Left renal pelvis (tissue), 4 donors: ENCODE results near the gene DTWD1. TPM values are rescaled to one million over a fixed set of nuclear protein-coding genes. Genes with fewer than 3 reads are reported as not detected.
A peak's percentile ranks its signal among the peaks of the same experiment; 100 is the strongest.
"Not testable (repeated sequence)": the region's sequence is repeated elsewhere in the genome, so short reads cannot be mapped to it uniquely, and the experiment has no call there.

Experiments used
- DNase-seq, 4 donors: peaks; one replicate each; pipeline ENCODE4 v3.0.0-alpha.2; 2013; ENCODE audit warnings: low read depth in 4 of 4, low spot score in 3 of 4
- polyA plus RNA-seq, 4 donors: library from polyadenylated mRNA; unstranded; fragments of 120-200 nt; gene quantifications; one replicate each; pipeline ENCODE4 v1.2.1, GENCODE V29; 2013; ENCODE audit not compliant: insufficient read length in 4 of 4

DTWD1 gene
- polyA plus RNA-seq, 4 donors: 35.7 to 63.7 (median 42.1) TPM

DNA sequence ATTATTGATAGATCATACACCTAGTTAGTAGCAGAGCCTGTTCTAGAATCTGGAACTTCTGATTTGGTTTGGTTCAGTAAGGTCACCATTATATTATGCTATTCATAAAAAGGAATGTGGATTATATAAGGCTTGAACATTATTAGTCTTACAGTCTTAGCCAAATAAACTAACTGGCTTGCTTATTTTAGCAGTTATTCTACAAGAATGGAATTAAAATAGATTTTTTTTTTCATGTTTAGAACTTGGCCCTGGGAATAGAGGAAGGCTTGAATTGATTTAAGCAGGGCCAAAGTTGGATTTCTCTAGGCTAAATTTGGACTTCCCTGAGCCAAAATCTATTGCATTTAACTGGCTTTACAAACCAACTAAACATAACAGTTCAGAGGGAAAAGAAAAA lies 24.4 kb downstream of the DTWD1 start:
- no peak for DNase-seq

DNA sequence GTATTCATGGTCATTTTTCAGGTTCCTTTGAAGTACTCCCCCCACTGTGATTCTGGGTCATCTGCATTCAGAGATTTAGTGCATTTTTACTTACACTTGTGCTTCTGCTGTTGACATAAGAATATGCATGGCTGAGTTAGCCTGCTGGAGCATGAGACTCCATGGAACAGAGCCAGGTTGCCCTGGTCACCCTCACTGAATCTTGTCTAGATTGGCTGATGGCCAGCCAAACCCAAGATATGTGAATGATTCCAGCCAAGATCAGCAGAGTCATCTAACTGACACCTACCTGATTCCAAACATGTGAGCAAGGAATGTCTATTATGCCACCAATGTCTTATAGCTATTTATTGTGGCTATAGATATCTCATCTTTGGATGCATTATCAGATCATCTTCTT lies 25.1 kb downstream of the DTWD1 start:
- DNase-seq: peak in 2 of 4 donors; percentile 51 to 58

DNA sequence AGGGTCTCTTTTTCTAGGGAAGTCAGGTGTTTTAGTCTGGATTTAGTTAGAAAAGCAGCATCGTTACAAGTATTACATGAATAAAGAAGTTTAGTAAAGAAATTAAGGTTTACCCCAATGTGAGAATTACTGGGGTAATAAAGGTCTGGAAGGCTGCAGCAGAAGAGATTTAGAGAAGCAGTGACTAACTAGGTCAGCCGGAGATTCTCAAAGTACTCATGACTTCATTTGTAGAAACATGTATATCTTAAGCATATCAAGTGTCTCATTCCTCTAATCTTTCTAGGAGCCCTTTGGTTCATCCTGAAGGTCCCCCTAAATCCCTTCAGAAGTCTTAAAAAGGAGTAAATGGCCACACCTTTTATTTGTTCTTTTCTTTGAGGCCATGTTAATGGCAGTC lies 26.0 kb downstream of the DTWD1 start:
- no peak for DNase-seq

- DNase-seq: no peak
These were observed 29.1 kb downstream of the DTWD1 start for GRCh38 chr15:49649987-49650386.

DNA sequence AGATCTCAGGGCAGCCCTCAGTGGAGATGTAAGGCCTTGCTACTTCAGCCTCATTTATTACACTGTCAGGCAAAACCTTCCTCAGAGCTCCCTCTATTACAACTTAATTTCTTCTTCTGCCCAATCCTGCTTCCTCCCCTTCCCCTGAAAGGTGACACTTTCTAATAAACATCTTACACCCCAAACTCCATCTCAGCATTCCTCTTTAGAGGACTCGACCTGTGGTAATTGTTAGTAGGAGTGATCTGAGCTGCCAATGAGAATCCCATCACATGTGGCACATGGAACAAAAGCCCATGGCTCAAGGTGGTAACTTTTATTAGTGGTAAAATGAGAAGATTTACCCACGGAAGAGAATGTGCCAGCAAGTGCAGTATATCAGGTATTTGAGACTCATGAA lies 29.8 kb downstream of the DTWD1 start:
- no peak for DNase-seq

GRCh38 chr15:49652922-49653321 lies 32.1 kb downstream of the DTWD1 start:
- no peak for DNase-seq

DNA sequence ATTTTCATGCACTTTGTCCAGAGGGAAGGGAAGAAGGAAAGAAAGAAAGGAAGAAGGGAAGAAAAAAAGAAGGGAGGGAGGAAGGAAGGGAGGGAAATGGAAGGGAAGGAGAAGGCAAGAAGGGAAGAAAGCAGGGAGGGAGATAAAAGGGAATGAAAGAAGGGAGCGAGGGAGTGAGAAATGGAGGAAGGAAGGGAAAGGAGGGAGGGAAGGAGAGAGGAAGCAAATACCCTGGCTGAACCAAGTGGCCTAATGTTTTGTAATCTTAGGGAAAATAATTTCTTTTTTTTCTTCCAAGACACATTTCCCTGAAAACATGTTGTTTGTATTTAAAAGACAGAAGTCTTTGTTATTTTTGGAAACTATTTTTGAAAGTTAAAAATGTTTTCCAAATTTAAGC lies 35.9 kb downstream of the DTWD1 start:
- no peak for DNase-seq

DNA sequence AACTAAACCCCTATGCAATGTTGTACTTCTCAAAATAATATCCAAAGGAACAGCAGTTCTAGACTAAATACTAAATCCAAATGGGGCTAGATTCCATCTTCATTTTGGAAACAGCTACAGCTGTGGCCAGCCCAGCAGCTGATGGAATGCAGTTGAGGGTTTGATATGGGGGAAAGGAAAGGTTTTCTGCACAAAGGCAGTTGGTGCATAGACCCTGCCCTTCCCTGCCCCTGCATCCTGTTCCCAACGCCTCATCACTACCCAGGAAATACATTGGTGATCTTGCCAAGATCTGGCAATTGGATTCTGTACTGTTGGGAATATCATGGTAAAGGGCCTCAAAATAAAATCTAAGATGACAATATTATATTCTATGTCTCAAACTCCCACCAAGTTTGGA lies 43.9 kb downstream of the DTWD1 start:
- no peak for DNase-seq

- DNase-seq: not testable (repeated sequence)
These were observed 45.6 kb downstream of the DTWD1 start for GRCh38 chr15:49666486-49666885.

GRCh38 chr15:49669288-49669687 lies 48.4 kb downstream of the DTWD1 start:
- no peak for DNase-seq

DNA sequence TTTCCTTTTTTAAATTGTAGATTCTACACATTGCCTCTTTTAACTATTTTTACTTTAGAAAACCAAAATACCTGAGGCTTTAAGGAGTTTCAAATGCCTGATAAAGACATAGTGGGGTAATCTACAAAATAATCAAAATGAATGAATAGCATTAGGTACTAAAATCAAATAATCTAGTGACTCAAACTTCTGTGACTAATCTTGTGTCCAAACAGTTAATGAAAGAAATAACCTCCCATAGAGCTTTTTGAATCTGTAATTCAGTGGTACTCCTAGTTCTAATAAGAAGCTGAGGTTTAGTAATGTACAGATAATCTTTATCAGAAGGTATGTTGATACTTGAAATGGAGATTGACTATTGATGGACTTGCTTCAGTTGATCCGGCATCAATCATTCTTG lies 53.0 kb downstream of the DTWD1 start:
- no peak for DNase-seq

DNA sequence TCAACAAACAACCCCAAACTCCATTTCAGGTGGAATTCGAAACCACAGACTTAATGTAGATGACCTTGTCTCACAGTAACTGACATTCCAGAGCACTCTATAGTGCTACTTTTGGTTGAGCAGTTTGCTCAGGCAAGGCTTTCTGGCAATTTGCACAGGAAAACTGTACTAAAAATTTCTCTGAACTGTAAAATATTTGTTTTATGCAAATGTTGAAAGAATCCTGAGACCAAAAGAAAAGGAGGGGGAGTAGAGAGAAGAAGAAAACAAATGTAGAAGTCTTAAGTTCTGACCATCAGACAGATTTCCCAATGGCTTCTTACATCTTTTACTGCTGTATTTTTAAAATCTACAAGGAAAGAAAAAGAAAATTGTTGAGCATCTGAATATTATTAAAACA lies 53.5 kb downstream of the DTWD1 start:
- peak in 1 of 4 donors; percentile 11 for DNase-seq

DNA sequence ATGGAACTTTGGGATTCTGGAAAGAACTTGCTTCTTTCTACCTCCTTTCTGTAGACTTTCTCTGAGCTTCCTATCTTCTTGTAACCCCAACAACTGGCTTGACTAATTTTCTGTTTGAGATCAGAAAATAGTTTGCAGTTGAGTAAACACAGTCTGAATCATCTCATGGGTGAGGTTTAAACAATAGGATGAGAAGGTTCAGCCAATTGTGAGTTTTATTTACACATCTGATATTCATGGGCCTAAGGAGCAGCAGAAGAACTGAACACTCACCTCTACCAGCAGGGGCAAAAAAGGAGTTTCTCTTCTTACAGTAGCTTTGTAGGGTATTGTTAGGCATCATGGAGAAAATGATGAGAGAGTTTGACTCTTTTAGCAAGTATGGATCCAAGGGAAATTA lies 54.2 kb downstream of the DTWD1 start:
- DNase-seq: no peak

- DNase-seq: no peak
These were observed 57.8 kb downstream of the DTWD1 start for GRCh38 chr15:49678655-49679054.

GRCh38 chr15:49686599-49686998 lies 65.8 kb downstream of the DTWD1 start:
- no peak for DNase-seq

DNA sequence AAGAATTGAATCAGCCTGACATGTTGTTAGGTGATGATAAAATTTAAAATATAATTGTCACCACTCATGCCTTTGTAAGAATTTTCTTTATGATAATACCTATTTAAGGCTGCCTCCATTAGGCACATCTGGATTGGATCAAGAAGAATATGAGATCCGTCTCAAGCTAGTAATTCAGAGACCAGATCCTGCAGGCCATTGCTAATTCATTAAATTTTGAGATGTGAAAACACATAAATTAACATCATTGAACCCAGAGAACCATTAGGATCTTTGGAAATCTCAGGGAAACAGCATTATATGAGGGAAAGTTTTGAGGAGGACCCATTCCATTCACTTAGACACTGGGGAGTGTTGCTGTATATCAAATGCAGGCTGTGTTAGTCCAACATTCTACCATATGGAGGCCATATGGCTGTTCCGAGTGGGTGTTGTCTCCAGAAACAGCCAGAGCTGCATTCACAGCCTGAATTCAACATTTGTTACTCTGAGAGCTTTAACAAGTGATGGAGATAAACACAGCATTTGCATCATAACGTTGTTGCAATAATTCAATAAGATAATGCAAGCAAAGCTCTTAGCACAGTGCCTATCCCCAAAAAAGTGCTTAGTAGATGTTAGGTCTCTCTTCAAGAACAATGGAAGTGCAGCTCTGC lies 67.4 kb downstream of the DTWD1 start:
- DNase-seq: no peak

- no peak for DNase-seq
These were observed 71.8 kb downstream of the DTWD1 start for GRCh38 chr15:49692514-49693090.

DNA sequence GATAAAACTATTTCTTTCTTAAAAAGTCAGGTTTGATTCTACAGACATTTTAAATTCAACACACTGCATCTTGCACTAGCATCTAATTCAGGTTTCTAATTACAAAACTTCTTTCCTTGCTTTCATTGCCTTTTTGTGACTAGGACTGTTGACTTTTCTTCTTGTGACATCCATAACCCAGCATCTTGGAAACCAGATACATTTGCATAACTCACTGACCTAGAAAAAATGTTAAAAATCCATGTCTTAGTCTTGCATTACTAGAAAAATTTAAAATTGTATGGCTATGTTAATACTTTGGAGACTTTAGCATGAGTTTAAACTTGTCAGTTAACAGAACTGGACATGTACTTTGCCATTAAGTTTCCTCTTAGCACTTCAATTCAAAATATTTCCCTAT lies 72.7 kb downstream of the DTWD1 start:
- no peak for DNase-seq

- DNase-seq: no peak
These were observed 75.6 kb downstream of the DTWD1 start for GRCh38 chr15:49696433-49696832.

GRCh38 chr15:49697121-49697520 lies 76.3 kb downstream of the DTWD1 start:
- no peak for DNase-seq

DNA sequence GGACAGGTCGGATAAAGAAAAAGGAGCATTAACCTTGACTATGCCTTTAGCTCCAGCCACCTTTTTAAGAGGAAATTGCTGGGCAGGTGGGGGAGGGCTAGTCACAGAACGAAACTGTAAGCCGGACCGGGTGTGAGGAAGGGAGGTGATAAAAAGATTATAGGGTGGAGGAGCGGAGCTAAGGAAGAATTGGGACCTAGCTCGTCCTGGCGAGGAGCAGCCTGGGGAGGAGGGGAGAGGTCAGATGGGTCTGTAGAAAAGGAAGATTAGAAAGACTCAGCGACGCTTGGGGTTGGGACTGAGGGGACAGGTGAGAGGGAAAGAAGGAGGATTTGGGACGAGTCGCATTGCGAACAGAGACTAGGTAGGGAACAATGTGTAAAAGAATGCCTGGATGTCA lies 82.1 kb downstream of the DTWD1 start:
- DNase-seq: not testable (repeated sequence)
